Keratinocyte (primary cell): Measurements from ENCODE around the gene HOXB5. TPM values are rescaled to one million over a fixed set of nuclear protein-coding genes. Genes with fewer than 3 reads are reported as not detected.
A peak's percentile ranks its signal among the peaks of the same experiment; 100 is the strongest.

Experiments used
- DNase-seq: peaks from one replicate; pipeline ENCODE4 v3.0.0-alpha.2; 2011; ENCODE audit warnings: low read depth, missing footprints, low spot score
- FAIRE-seq: peaks from 2 replicates; lab custom pipeline; 2011; peaks lifted over from hg19 to GRCh38; lab: Jason Lieb, UNC
- H2AFZ ChIP-seq: 2 replicates; pipeline ENCODE4 v1.6.0; 2012; ENCODE audit warnings: low read length, control low read depth, inconsistent platforms; ENCODE audit not compliant: control insufficient read depth
- H3K27ac ChIP-seq: 2 replicates; pipeline ENCODE4 v1.5.1; 2011; ENCODE audit warnings: low read length; ENCODE audit not compliant: control insufficient read depth, insufficient read depth
- H3K27me3 ChIP-seq: 3 replicates; pipeline ENCODE4 v1.6.0; 2011; ENCODE audit warnings: low read length; ENCODE audit not compliant: control insufficient read depth, insufficient read depth; ENCODE audit errors: extremely low read depth
- H3K36me3 ChIP-seq, 2 experiments: 2 replicates in 1 of 2; 3 replicates in 1 of 2; pipeline ENCODE4 v1.5.1; 2011; ENCODE audit warnings: low read length in 2 of 2, mild to moderate bottlenecking in 1 of 2; ENCODE audit not compliant: control insufficient read depth in 2 of 2, insufficient read depth in 2 of 2; ENCODE audit errors: extremely low read depth in 1 of 2
- H3K4me1 ChIP-seq: 3 replicates; pipeline ENCODE4 v1.5.1; 2011; ENCODE audit warnings: low read length; ENCODE audit not compliant: control insufficient read depth, insufficient read depth; ENCODE audit errors: extremely low read depth
- H3K4me2 ChIP-seq: 3 replicates; pipeline ENCODE4 v1.6.0; 2011; ENCODE audit warnings: low read depth, low read length; ENCODE audit not compliant: control insufficient read depth, insufficient read depth; ENCODE audit errors: extremely low read depth
- H3K4me3 ChIP-seq, 3 experiments: fragments of 200-600 bp in 1 of 3; sonication (generic) in 1 of 3; 2 replicates in 2 of 3; 3 replicates in 1 of 3; pipeline ENCODE4 v1.5.1; 2011 to 2016; ENCODE audit warnings: low read length in 3 of 3, mild to moderate bottlenecking in 3 of 3, control low read depth in 2 of 3, inconsistent platforms in 1 of 3, low read depth in 1 of 3, mixed read lengths in 1 of 3, mixed run types in 1 of 3, moderate library complexity in 1 of 3; ENCODE audit not compliant: control insufficient read depth in 2 of 3, insufficient read depth in 2 of 3; ENCODE audit errors: extremely low read depth in 1 of 3
- H3K79me2 ChIP-seq: 2 replicates; pipeline ENCODE4 v1.6.0; 2012; ENCODE audit warnings: low read length; ENCODE audit not compliant: control insufficient read depth, insufficient read depth
- H3K9ac ChIP-seq: 3 replicates; pipeline ENCODE4 v1.6.0; 2011; ENCODE audit warnings: low read length; ENCODE audit not compliant: control insufficient read depth, insufficient read depth; ENCODE audit errors: extremely low read depth
- H3K9me1 ChIP-seq: 3 replicates; pipeline ENCODE4 v1.6.0; 2011; ENCODE audit warnings: low read length; ENCODE audit not compliant: control insufficient read depth, insufficient read depth; ENCODE audit errors: extremely low read depth
- H3K9me3 ChIP-seq: 2 replicates; pipeline ENCODE4 v1.5.1; 2012; ENCODE audit warnings: low read depth, low read length; ENCODE audit not compliant: control insufficient read depth
- H4K20me1 ChIP-seq: 3 replicates; pipeline ENCODE4 v1.6.0; 2011; ENCODE audit warnings: low read length; ENCODE audit not compliant: control insufficient read depth, insufficient read depth; ENCODE audit errors: extremely low read depth
- EZH2 ChIP-seq: IDR thresholded peaks from one replicate; pipeline ENCODE4 v1.6.1; 2012; ENCODE audit warnings: inconsistent platforms, mild to moderate bottlenecking, low read length, moderate library complexity
- dilution Hi-C: fragments of 300-500 bp; cut with MboI; formaldehyde crosslinking; loops from one replicate; pipeline ENCODE4 v1.7.0; 2020; ENCODE audit warnings: low sequenced_read_pairs; ENCODE audit not compliant: extremely low pct_ligation_motif_present
- polyA plus RNA-seq, 5 experiments: library from polyadenylated mRNA; depleted of rRNA in 3 of 5; stranded (reverse) in 3 of 5; stranded (forward) in 1 of 5; unstranded in 1 of 5; fragments of >200 nt; gene quantifications; 1 replicate in 1 of 5; 2 replicates in 3 of 5; 3 replicates in 1 of 5; pipeline versions ENCODE4 v1.2.1 to v1.2.3, GENCODE V29; 2011 to 2012; ENCODE audit warnings: missing spikeins in 2 of 5, low read depth in 1 of 5, low replicate concordance in 1 of 5
- TF ChIP-seq, protein P1 (sequence below), 3 experiments: IDR thresholded peaks in 1 of 3; conservative IDR thresholded peaks in 1 of 3; optimal IDR thresholded peaks in 1 of 3; 2 replicates in 2 of 3; 3 replicates in 1 of 3; pipeline versions ENCODE3 to v1.5.1; 2011; ENCODE audit warnings: low read length in 3 of 3, mild to moderate bottlenecking in 3 of 3, moderate library complexity in 2 of 3, control low read depth in 1 of 3, inconsistent platforms in 1 of 3; ENCODE audit not compliant: insufficient read depth in 2 of 3; ENCODE audit errors: extremely low read depth in 1 of 3

Gene HOXB5
- polyA plus RNA-seq, 1 donor (not counting 4 experiments of a cell fraction or from before 2014, with no cell fraction given) = not detected

DNA sequence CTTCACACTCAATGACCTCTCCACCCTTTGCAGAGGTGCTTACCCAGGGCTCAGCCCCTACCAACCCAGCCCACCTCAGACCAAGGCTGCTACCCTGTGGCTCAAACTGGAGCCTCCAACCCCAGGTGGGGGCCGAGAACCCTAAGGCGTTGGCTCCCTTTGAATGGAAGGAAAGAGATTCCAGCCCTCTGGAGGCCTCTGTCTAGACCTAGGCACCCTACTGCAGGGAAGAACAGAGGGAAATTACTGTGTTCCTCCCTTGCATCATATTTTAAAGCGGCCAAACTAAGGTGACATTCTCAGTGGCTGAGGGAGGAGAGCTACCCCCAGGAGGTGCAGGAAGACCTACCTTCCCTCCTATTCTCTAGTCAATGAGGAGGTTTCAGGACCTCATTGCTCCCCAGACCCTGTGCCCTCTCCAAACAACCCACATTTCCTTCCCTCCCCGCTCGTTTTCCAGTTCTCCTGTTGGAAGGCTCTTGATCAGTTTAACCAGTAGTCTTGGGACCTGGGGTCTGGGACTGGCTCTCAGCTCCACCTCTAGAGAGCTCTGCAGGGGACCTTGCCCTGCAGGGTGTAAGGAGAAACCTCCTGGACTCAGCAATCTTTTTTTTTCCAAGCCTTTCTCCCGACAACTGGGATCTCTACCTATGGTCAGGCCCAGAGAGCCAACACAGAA is 27.0 kb upstream of the HOXB5 start:
- Histone ChIP-seq H2AFZ (no peak overlapping the region), H3K4me2 (no peak overlapping the region), H3K79me2 (no peaks in the 10 kb centered on the region), H4K20me1 (no peaks in the 10 kb centered on the region), H3K9me1 (peaks cover 2% of the 10 kb centered on the region), H3K4me3 (no peak overlapping the region), H3K27ac (no peak overlapping the region), H3K9me3 (no peaks in the 10 kb centered on the region), H3K9ac (no peak overlapping the region), H3K36me3 (no peaks in the 10 kb centered on the region), H3K27me3 (peaks cover 100% of the 10 kb centered on the region), H3K4me1 (peaks cover 2% of the 10 kb centered on the region)
- FAIRE-seq (no peak), DNase-seq (no peak)
- TF ChIP-seq, protein P1, sequence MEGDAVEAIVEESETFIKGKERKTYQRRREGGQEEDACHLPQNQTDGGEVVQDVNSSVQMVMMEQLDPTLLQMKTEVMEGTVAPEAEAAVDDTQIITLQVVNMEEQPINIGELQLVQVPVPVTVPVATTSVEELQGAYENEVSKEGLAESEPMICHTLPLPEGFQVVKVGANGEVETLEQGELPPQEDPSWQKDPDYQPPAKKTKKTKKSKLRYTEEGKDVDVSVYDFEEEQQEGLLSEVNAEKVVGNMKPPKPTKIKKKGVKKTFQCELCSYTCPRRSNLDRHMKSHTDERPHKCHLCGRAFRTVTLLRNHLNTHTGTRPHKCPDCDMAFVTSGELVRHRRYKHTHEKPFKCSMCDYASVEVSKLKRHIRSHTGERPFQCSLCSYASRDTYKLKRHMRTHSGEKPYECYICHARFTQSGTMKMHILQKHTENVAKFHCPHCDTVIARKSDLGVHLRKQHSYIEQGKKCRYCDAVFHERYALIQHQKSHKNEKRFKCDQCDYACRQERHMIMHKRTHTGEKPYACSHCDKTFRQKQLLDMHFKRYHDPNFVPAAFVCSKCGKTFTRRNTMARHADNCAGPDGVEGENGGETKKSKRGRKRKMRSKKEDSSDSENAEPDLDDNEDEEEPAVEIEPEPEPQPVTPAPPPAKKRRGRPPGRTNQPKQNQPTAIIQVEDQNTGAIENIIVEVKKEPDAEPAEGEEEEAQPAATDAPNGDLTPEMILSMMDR (optimal IDR thresholded peaks at IDR 0.05 in 1 of 3, IDR thresholded peaks at IDR 0.05 in 1 of 3, conservative IDR thresholded peaks at IDR 0.05 in 1 of 3; ENCODE audit: extremely low read depth in 1 of 3, insufficient read depth in 2 of 3, low read length in 3 of 3) = no peak
- TF ChIP-seq EZH2 = no peak
- dilution Hi-C loops = no loop called here

DNA sequence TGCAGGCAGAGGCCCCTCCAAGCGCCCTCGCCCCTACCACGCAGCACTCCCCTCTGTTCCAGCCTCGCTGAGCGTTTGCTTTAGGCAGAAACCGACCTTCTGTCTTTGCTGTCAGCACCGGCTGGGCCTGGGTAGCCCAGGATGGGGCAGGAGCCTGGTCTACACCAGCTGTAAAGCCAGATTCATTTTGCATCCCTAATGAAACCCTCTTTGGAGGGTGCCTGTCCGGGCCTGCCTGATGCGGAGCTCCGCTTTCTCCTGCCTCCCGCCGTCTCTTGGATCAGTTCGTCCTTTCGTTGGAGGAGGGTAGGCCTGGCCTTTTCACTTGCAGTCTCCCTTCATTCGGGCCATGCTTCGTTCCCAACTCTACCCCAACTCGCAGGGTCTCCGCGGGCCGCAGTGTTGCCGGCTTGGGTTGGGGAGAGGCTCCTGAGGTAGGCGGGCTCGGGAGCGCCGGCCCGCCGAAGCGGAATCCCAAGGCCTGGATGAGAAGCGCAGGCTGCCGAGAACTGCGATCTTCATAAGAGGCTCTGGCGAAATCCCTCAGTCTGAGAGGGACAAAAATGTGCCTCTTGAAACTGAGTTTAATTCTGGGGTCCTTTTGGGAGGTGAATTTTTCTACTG is 26.4 kb upstream of the HOXB5 start:
- Histone ChIP-seq H3K4me2 (no peak overlapping the region), H3K9ac (no peak overlapping the region), H3K27ac (no peak overlapping the region), H3K79me2 (no peaks in the 10 kb centered on the region), H3K9me1 (peaks cover 2% of the 10 kb centered on the region), H4K20me1 (no peaks in the 10 kb centered on the region), H3K36me3 (no peaks in the 10 kb centered on the region), H3K4me1 (no peaks in the 10 kb centered on the region), H3K4me3 (no peak overlapping the region), H3K9me3 (no peaks in the 10 kb centered on the region), H3K27me3 (peaks cover 100% of the 10 kb centered on the region), H2AFZ (no peak overlapping the region)
- TF ChIP-seq, protein P1 (optimal IDR thresholded peaks at IDR 0.05 in 1 of 3, IDR thresholded peaks at IDR 0.05 in 1 of 3, conservative IDR thresholded peaks at IDR 0.05 in 1 of 3; ENCODE audit: extremely low read depth in 1 of 3, insufficient read depth in 2 of 3, low read length in 3 of 3) = no peak
- peak; percentile 96 for TF ChIP-seq EZH2
- dilution Hi-C loops = no loop called here
- DNase-seq = no peak
- FAIRE-seq = no peak
